IgD-negative memory B cell (primary cell): ENCODE results near the gene FMN1. TPM values are rescaled to one million over a fixed set of nuclear protein-coding genes. Genes with fewer than 3 reads are reported as not detected.

Experiments
- H3K27ac Mint-ChIP-seq, 3 donors: one replicate each; pipeline ENCODE4 v1.8.0; 2020 to 2022; ENCODE audit warnings: mild to moderate bottlenecking in 3 of 3, mixed read lengths in 3 of 3, moderate library complexity in 1 of 3
- H3K27me3 Mint-ChIP-seq: one replicate; pipeline ENCODE4 v1.8.0; 2021; ENCODE audit warnings: mixed read lengths
- H3K36me3 Mint-ChIP-seq: one replicate; pipeline ENCODE4 v1.8.0; 2020; ENCODE audit warnings: mild to moderate bottlenecking, mixed read lengths
- H3K4me1 Mint-ChIP-seq, 3 donors: one replicate each; pipeline ENCODE4 v1.8.0; 2020 to 2022; ENCODE audit warnings: mixed read lengths in 3 of 3, mild to moderate bottlenecking in 1 of 3
- H3K4me3 Mint-ChIP-seq, 4 donors: one replicate each; pipeline ENCODE4 v1.8.0; 2020 to 2022; ENCODE audit warnings: mild to moderate bottlenecking in 4 of 4, mixed read lengths in 4 of 4, moderate library complexity in 3 of 4
- H3K9me3 Mint-ChIP-seq, 3 donors: one replicate each; pipeline ENCODE4 v1.8.0; 2020 to 2021; ENCODE audit warnings: mixed read lengths in 3 of 3, mild to moderate bottlenecking in 1 of 3
- polyA plus RNA-seq: library from polyadenylated mRNA; unstranded; fragments of 300-500 nt; fragmentation: Illumina TruSeq; gene quantifications from one replicate; pipeline ENCODE4 v1.2.3, GENCODE V29; 2021

FMN1 gene
- not detected for polyA plus RNA-seq

- Mint-ChIP-seq H3K9me3 (peaks cover 0 to 10% (median 0%) of the 10 kb centered on the region in 3 donors), H3K4me1 (peaks cover 1 to 12% (median 5%) of the 10 kb centered on the region in 3 donors), H3K4me3 (peak within 1 kb of the TSS; percentile 74 to 87 (median 80)), H3K27me3 (peaks cover 20% of the 10 kb centered on the region), H3K27ac (no peak within 1 kb of the TSS), H3K36me3 (no peaks in the 10 kb centered on the region)
Observed at GRCh38 chr15:33194704-33195670, at the start of gene FMN1. TSS of gene FMN1 (minus strand) at chr15:33194714. CDS start at chr15:33154914, 39,800 bp downstream.

GRCh38 chr15:33243869-33244268 lies 49.4 kb upstream of the FMN1 start:
- H3K4me3 Mint-ChIP-seq: no peak overlapping the region
- H3K27me3 Mint-ChIP-seq: no peaks in the 10 kb centered on the region
- no peaks in the 10 kb centered on the region for H3K36me3 Mint-ChIP-seq
- no peaks in the 10 kb centered on the region for H3K9me3 Mint-ChIP-seq
- H3K27ac Mint-ChIP-seq: no peak overlapping the region
- no peaks in the 10 kb centered on the region for H3K4me1 Mint-ChIP-seq

- Mint-ChIP-seq H3K36me3 (no peaks in the 10 kb centered on the region), H3K4me3 (no peak overlapping the region), H3K27ac (no peak overlapping the region), H3K4me1 (no peaks in the 10 kb centered on the region), H3K27me3 (no peaks in the 10 kb centered on the region), H3K9me3 (no peaks in the 10 kb centered on the region)
Observed at GRCh38 chr15:33243393-33243792, 48.9 kb upstream of the FMN1 start.

- H3K27me3 Mint-ChIP-seq: no peaks in the 10 kb centered on the region
- no peak overlapping the region for H3K4me3 Mint-ChIP-seq
- H3K36me3 Mint-ChIP-seq: no peaks in the 10 kb centered on the region
- H3K4me1 Mint-ChIP-seq: no peaks in the 10 kb centered on the region
- H3K9me3 Mint-ChIP-seq: no peaks in the 10 kb centered on the region
- H3K27ac Mint-ChIP-seq: peak overlapping the region in 1 of 3 donors; percentile 57
Observed at GRCh38 chr15:33242669-33243191, 48.2 kb upstream of the FMN1 start.

GRCh38 chr15:33242165-33242564 lies 47.7 kb upstream of the FMN1 start:
- H3K27ac Mint-ChIP-seq: peak overlapping the region in 1 of 3 donors; percentile 57
- no peaks in the 10 kb centered on the region for H3K4me1 Mint-ChIP-seq
- H3K36me3 Mint-ChIP-seq: no peaks in the 10 kb centered on the region
- H3K9me3 Mint-ChIP-seq: no peaks in the 10 kb centered on the region
- no peak overlapping the region for H3K4me3 Mint-ChIP-seq
- H3K27me3 Mint-ChIP-seq: no peaks in the 10 kb centered on the region

- peaks cover 2% of the 10 kb centered on the region for H3K27me3 Mint-ChIP-seq
- no peaks in the 10 kb centered on the region for H3K9me3 Mint-ChIP-seq
- no peak overlapping the region for H3K27ac Mint-ChIP-seq
- H3K36me3 Mint-ChIP-seq: no peaks in the 10 kb centered on the region
- no peak overlapping the region for H3K4me3 Mint-ChIP-seq
- H3K4me1 Mint-ChIP-seq: no peaks in the 10 kb centered on the region
Observed at GRCh38 chr15:33236841-33237509, 42.5 kb upstream of the FMN1 start.

- no peaks in the 10 kb centered on the region for H3K9me3 Mint-ChIP-seq
- no peaks in the 10 kb centered on the region for H3K4me1 Mint-ChIP-seq
- peaks cover 2% of the 10 kb centered on the region for H3K27me3 Mint-ChIP-seq
- no peak overlapping the region for H3K27ac Mint-ChIP-seq
- H3K4me3 Mint-ChIP-seq: no peak overlapping the region
- H3K36me3 Mint-ChIP-seq: no peaks in the 10 kb centered on the region
Observed at GRCh38 chr15:33234020-33234461, 39.5 kb upstream of the FMN1 start.

- Mint-ChIP-seq H3K4me1 (peaks cover 0 to 2% (median 0%) of the 10 kb centered on the region in 3 donors), H3K36me3 (peaks cover 3% of the 10 kb centered on the region), H3K9me3 (peaks cover 0 to 2% (median 0%) of the 10 kb centered on the region in 3 donors), H3K27me3 (no peaks in the 10 kb centered on the region), H3K27ac (peak overlapping the region in 1 of 3 donors; percentile 70), H3K4me3 (no peak overlapping the region)
Observed at GRCh38 chr15:33226559-33227181, 32.2 kb upstream of the FMN1 start.

- peaks cover 13% of the 10 kb centered on the region for H3K27me3 Mint-ChIP-seq
- H3K36me3 Mint-ChIP-seq: no peaks in the 10 kb centered on the region
- no peak overlapping the region for H3K4me3 Mint-ChIP-seq
- no peaks in the 10 kb centered on the region for H3K4me1 Mint-ChIP-seq
- no peaks in the 10 kb centered on the region for H3K9me3 Mint-ChIP-seq
- H3K27ac Mint-ChIP-seq: no peak overlapping the region
Observed at GRCh38 chr15:33218071-33218491, 23.6 kb upstream of the FMN1 start.

- Mint-ChIP-seq H3K36me3 (no peaks in the 10 kb centered on the region), H3K27me3 (peaks cover 13% of the 10 kb centered on the region), H3K4me3 (no peak overlapping the region), H3K27ac (no peak overlapping the region), H3K9me3 (no peaks in the 10 kb centered on the region), H3K4me1 (no peaks in the 10 kb centered on the region)
Observed at GRCh38 chr15:33215941-33216872, 21.7 kb upstream of the FMN1 start.

- no peaks in the 10 kb centered on the region for H3K4me1 Mint-ChIP-seq
- H3K4me3 Mint-ChIP-seq: no peak overlapping the region
- no peaks in the 10 kb centered on the region for H3K9me3 Mint-ChIP-seq
- H3K27ac Mint-ChIP-seq: no peak overlapping the region
- no peaks in the 10 kb centered on the region for H3K36me3 Mint-ChIP-seq
- peaks cover 1% of the 10 kb centered on the region for H3K27me3 Mint-ChIP-seq
Observed at GRCh38 chr15:33211176-33211808, 16.8 kb upstream of the FMN1 start.

- no peak overlapping the region for H3K4me3 Mint-ChIP-seq
- peaks cover 1% of the 10 kb centered on the region for H3K27me3 Mint-ChIP-seq
- H3K9me3 Mint-ChIP-seq: no peaks in the 10 kb centered on the region
- no peaks in the 10 kb centered on the region for H3K4me1 Mint-ChIP-seq
- H3K36me3 Mint-ChIP-seq: no peaks in the 10 kb centered on the region
- H3K27ac Mint-ChIP-seq: no peak overlapping the region
Observed at GRCh38 chr15:33209575-33210481, 15.3 kb upstream of the FMN1 start.

- peaks cover 1% of the 10 kb centered on the region for H3K27me3 Mint-ChIP-seq
- H3K9me3 Mint-ChIP-seq: no peaks in the 10 kb centered on the region
- H3K4me1 Mint-ChIP-seq: no peaks in the 10 kb centered on the region
- H3K36me3 Mint-ChIP-seq: no peaks in the 10 kb centered on the region
- no peak overlapping the region for H3K27ac Mint-ChIP-seq
- H3K4me3 Mint-ChIP-seq: no peak overlapping the region
Observed at GRCh38 chr15:33207646-33208045, 13.1 kb upstream of the FMN1 start.
